PFSK-1 (cell line): Measurements from ENCODE around the gene MKNK1. TPM values are rescaled to one million over a fixed set of nuclear protein-coding genes. Genes with fewer than 3 reads are reported as not detected.
A peak's percentile ranks its signal among the peaks of the same experiment; 100 is the strongest.

Experiments used
- FOXP2 ChIP-seq: optimal IDR thresholded peaks from 2 replicates; pipeline ENCODE3; 2011; ENCODE audit warnings: borderline replicate concordance, control low read depth, inconsistent platforms; ENCODE audit not compliant: insufficient read depth; ENCODE audit errors: extremely low read length, extremely low read depth
- POLR2AphosphoS5 ChIP-seq: IDR thresholded peaks from 2 replicates; pipeline ENCODE4 v1.6.1; 2012; ENCODE audit warnings: low read depth, mild to moderate bottlenecking, control low read depth, low read length, moderate library complexity
- REST ChIP-seq, 2 experiments: IDR thresholded peaks; 2 replicates each; pipeline versions ENCODE4 v1.6.1 to v1.8.0; 2011 to 2012; ENCODE audit warnings: low read depth in 2 of 2, low read length in 2 of 2, control low read depth in 1 of 2, inconsistent platforms in 1 of 2, mild to moderate bottlenecking in 1 of 2, moderate library complexity in 1 of 2; ENCODE audit not compliant: insufficient read depth in 1 of 2
- SIN3A ChIP-seq: IDR thresholded peaks from 2 replicates; pipeline ENCODE4 v1.6.1; 2012; ENCODE audit warnings: mild to moderate bottlenecking, low read length, moderate library complexity, borderline replicate concordance; ENCODE audit not compliant: insufficient read depth
- TAF1 ChIP-seq: IDR thresholded peaks from 2 replicates; pipeline ENCODE4 v1.6.1; 2012; ENCODE audit warnings: low read length, control low read depth, borderline replicate concordance; ENCODE audit not compliant: insufficient read depth
- polyA plus RNA-seq: library from polyadenylated mRNA; unstranded; fragments of >200 nt; gene quantifications from one replicate; pipeline ENCODE4 v1.2.1, GENCODE V29; 2012; ENCODE audit warnings: low read depth, missing spikeins; ENCODE audit not compliant: insufficient read length

Gene MKNK1
- 14.8 TPM for polyA plus RNA-seq

GRCh38 chr1:46603858-46604549 is at the start of gene MKNK1:
TSS of gene MKNK1 (minus strand) at chr1:46604268. CDS start at chr1:46583327, 20,941 bp downstream.
- TF ChIP-seq POLR2AphosphoS5, result peak; percentile 93
- no peak for TF ChIP-seq SIN3A

DNA sequence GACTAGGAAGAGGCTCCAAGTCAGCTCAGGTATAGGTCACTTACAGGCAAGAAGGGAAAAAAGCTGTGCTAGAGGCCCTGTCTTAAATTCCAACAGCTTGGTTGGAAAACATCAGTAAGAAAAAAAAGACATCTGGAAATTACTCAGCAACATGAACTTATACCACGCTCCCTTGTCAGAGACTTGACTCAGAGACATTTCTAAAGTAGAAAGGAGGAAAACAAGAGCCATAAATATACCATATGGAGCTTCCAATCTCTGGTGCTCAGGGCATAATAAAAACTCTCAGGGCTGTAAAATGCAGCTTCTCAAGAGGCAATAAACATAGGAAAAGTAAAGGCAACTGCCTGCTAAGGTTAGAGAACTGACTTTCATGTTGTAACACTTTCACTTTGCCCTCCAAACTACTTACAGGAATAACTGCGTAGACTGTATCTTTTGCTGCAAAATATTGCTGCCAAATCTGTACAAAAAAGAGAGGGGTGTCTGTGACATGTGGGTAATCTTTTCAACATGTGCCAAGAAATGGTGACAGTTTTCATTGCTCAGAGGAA is 49.4 kb upstream of the MKNK1 start:
- TF ChIP-seq SIN3A, result no peak
- TF ChIP-seq TAF1, result no peak
- no peak for TF ChIP-seq FOXP2
- TF ChIP-seq REST (IDR thresholded peaks at IDR 0.05; ENCODE audit: insufficient read depth in 1 of 2, low read depth in 2 of 2, low read length in 2 of 2), result no peak
- TF ChIP-seq POLR2AphosphoS5, result no peak

- TF ChIP-seq SIN3A, result no peak
- no peak for TF ChIP-seq REST (IDR thresholded peaks at IDR 0.05; ENCODE audit: insufficient read depth in 1 of 2, low read depth in 2 of 2, low read length in 2 of 2)
- TF ChIP-seq POLR2AphosphoS5, result no peak
- TF ChIP-seq TAF1, result no peak
- TF ChIP-seq FOXP2, result no peak
Observed at GRCh38 chr1:46652321-46653100, 48.4 kb upstream of the MKNK1 start.

DNA sequence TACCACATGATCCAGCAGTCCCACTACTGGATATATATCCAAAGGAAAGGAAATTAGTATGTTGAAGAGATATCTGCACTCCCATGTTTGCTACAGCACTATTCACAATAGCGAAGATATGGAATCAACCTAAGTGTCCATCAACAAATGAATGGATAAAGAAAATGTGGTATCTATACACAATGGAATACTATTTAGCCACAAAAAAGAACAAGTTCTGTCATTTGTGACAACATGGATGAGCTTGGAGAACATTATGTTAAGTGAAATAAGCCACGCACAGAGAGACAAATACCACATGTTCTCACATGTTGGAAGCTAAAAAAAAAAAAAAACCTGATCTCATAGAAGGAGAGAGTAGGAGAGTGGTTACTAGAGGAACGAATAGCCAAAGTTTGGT is 46.4 kb upstream of the MKNK1 start:
- TF ChIP-seq POLR2AphosphoS5 (no peak), FOXP2 (no peak), REST (IDR thresholded peaks at IDR 0.05; ENCODE audit: insufficient read depth in 1 of 2, low read depth in 2 of 2, low read length in 2 of 2) (no peak), SIN3A (no peak), TAF1 (no peak)

GRCh38 chr1:46649764-46650163 is 45.7 kb upstream of the MKNK1 start:
- TF ChIP-seq REST (IDR thresholded peaks at IDR 0.05; ENCODE audit: insufficient read depth in 1 of 2, low read depth in 2 of 2, low read length in 2 of 2) (no peak), POLR2AphosphoS5 (no peak), SIN3A (no peak), TAF1 (no peak), FOXP2 (no peak)
